OCI-LY3 (cell line): ENCODE data around the gene GJC2.

ENCODE experiments used
- H2AFZ ChIP-seq: fragments of 200-600, 300-600 bp; shearing (Covaris generic); 2 replicates; pipeline ENCODE4 v1.6.0; 2014; ENCODE audit warnings: antibody characterized with exemption, low read depth, low read length
- H3K27ac ChIP-seq: fragments of 200-600, 300-600 bp; sonication (generic); 2 replicates; pipeline ENCODE4 v1.5.1; 2014; ENCODE audit warnings: mild to moderate bottlenecking, low read length, moderate library complexity, mixed read lengths
- H3K27me3 ChIP-seq: fragments of 200-600, 300-600 bp; sonication (generic); 2 replicates; pipeline ENCODE4 v1.6.1; 2014; ENCODE audit warnings: low read depth, low read length, mixed read lengths
- H3K36me3 ChIP-seq: fragments of 200-600, 300-600 bp; sonication (generic); replicated peaks from 2 replicates; pipeline ENCODE3; 2014; ENCODE audit warnings: low read depth, low read length, mixed read lengths
- H3K4me1 ChIP-seq: fragments of 300-600, 200-600 bp; sonication (generic); 2 replicates; pipeline ENCODE4 v1.6.1; 2014; ENCODE audit warnings: low read length, mixed read lengths
- H3K4me2 ChIP-seq: fragments of 200-600, 300-600 bp; sonication (generic); 2 replicates; pipeline ENCODE4 v1.6.1; 2014; ENCODE audit warnings: low read length, mixed read lengths
- H3K4me3 ChIP-seq: fragments of 300-600, 200-600 bp; sonication (generic); 2 replicates; pipeline ENCODE4 v1.5.1; 2014; ENCODE audit warnings: antibody characterized with exemption, mild to moderate bottlenecking, low read length, moderate library complexity
- H3K79me2 ChIP-seq: fragments of 300-600, 200-600 bp; shearing (Covaris generic); 2 replicates; pipeline ENCODE4 v1.6.1; 2014; ENCODE audit warnings: mild to moderate bottlenecking, low read length, mixed read lengths
- H3K9ac ChIP-seq: fragments of 300-600, 200-600 bp; shearing (Covaris generic); 2 replicates; pipeline ENCODE4 v1.6.0; 2014; ENCODE audit warnings: mild to moderate bottlenecking, low read length, moderate library complexity
- H3K9me3 ChIP-seq: fragments of 200-600, 300-600 bp; shearing (Covaris generic); 2 replicates; pipeline ENCODE4 v1.6.1; 2014; ENCODE audit warnings: low read length, mixed read lengths; ENCODE audit not compliant: insufficient read depth
- H4K20me1 ChIP-seq: fragments of 200-600, 300-600 bp; sonication (generic); 2 replicates; pipeline ENCODE4 v1.6.1; 2016; ENCODE audit warnings: low read length, mixed read lengths; ENCODE audit not compliant: insufficient read depth
- EZH2phosphoT487 ChIP-seq: fragments of 200-600 bp; shearing (Covaris generic); IDR thresholded peaks from 2 replicates; pipeline ENCODE4 v1.6.1; 2018; ENCODE audit warnings: antibody characterized with exemption, mixed run types, low read depth
- TF ChIP-seq, protein P1 (sequence below): fragments of 200-600, 300-600 bp; sonication (generic); IDR thresholded peaks from 2 replicates; pipeline ENCODE4 v1.5.1; 2014; ENCODE audit warnings: antibody characterized with exemption, low read length, low read depth

GJC2 gene

DNA sequence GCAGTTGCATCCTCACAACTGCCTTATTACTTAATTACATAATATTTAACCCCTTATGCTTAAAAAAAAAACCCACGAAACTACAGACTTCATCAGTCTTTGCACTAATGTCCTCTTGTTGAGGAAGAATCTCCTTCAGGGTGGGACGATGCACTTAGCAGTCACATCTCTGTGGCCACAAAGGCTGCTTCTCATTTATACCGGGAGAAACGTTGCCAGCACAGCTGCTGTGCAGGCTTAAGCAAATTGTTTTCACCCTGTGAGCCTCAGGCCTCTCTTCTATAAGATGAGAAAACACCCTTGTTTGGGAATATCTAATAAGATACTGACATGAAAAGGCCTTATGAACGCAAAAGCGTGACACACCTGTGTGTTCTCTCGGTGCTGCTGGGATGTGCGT lies 55.2 kb downstream of the GJC2 start:
- H2AFZ ChIP-seq, result no peak overlapping the region
- H4K20me1 ChIP-seq, result no peaks in the 10 kb centered on the region
- H3K9me3 ChIP-seq, result peaks cover 1% of the 10 kb centered on the region
- no peak overlapping the region for H3K9ac ChIP-seq
- TF ChIP-seq, protein P1, sequence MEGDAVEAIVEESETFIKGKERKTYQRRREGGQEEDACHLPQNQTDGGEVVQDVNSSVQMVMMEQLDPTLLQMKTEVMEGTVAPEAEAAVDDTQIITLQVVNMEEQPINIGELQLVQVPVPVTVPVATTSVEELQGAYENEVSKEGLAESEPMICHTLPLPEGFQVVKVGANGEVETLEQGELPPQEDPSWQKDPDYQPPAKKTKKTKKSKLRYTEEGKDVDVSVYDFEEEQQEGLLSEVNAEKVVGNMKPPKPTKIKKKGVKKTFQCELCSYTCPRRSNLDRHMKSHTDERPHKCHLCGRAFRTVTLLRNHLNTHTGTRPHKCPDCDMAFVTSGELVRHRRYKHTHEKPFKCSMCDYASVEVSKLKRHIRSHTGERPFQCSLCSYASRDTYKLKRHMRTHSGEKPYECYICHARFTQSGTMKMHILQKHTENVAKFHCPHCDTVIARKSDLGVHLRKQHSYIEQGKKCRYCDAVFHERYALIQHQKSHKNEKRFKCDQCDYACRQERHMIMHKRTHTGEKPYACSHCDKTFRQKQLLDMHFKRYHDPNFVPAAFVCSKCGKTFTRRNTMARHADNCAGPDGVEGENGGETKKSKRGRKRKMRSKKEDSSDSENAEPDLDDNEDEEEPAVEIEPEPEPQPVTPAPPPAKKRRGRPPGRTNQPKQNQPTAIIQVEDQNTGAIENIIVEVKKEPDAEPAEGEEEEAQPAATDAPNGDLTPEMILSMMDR, result no peak
- TF ChIP-seq EZH2phosphoT487, result no peak
- no peaks in the 10 kb centered on the region for H3K79me2 ChIP-seq
- no peaks in the 10 kb centered on the region for H3K36me3 ChIP-seq
- H3K4me2 ChIP-seq, result no peak overlapping the region
- H3K27me3 ChIP-seq, result no peaks in the 10 kb centered on the region
- H3K4me1 ChIP-seq, result no peaks in the 10 kb centered on the region
- no peak overlapping the region for H3K4me3 ChIP-seq
- H3K27ac ChIP-seq, result no peak overlapping the region

DNA sequence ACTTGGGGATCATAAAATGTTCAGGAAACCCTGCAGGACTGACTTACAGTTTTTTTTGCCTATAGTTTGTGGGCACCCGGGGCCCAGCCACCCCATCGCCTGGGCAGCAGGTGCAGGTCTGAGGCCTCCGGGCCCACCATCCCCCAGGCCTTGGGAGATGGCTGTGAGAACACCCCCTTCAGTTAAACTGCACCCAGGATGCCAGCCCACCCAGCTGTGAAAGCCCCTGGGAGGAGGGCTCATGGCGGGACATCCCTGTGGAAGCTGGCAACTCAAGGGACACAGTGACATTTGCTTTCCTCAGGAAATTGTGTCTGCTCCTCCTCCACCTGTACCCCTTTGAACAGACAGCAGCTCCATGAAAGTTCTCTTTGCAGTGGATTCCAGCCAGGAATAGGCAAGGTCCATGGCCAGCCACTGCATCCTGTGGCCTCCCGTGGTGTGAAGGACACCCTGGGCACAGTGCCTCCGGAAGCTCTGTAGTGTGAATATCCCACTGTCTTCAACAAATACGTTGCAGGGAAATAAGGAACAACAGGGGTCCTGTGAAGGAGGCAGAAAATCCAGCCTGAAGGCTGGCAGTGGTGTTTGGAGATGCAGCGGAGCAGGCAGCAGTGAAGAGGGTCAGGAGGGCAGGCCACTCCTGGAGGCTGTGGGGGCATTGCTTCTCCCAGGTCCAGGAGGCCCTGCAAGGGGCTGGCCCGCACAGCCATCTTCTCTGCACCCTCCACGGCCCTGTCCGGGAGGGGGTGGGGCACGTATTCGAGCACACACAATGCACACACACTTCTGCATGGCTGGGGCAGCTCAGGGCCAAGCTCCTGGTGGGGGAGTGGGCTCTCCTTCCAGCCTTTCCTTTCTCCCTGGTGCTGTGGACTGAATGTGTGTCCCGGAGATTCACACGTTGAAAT lies 56.1 kb downstream of the GJC2 start:
- Histone ChIP-seq H3K79me2 (no peaks in the 10 kb centered on the region), H2AFZ (no peak overlapping the region), H3K27me3 (no peaks in the 10 kb centered on the region), H3K36me3 (no peaks in the 10 kb centered on the region), H3K9ac (no peak overlapping the region), H3K4me1 (no peaks in the 10 kb centered on the region), H4K20me1 (no peaks in the 10 kb centered on the region), H3K27ac (no peak overlapping the region), H3K4me3 (no peak overlapping the region), H3K4me2 (no peak overlapping the region), H3K9me3 (no peaks in the 10 kb centered on the region)
- TF ChIP-seq EZH2phosphoT487, result no peak
- TF ChIP-seq, protein P1, result no peak

DNA sequence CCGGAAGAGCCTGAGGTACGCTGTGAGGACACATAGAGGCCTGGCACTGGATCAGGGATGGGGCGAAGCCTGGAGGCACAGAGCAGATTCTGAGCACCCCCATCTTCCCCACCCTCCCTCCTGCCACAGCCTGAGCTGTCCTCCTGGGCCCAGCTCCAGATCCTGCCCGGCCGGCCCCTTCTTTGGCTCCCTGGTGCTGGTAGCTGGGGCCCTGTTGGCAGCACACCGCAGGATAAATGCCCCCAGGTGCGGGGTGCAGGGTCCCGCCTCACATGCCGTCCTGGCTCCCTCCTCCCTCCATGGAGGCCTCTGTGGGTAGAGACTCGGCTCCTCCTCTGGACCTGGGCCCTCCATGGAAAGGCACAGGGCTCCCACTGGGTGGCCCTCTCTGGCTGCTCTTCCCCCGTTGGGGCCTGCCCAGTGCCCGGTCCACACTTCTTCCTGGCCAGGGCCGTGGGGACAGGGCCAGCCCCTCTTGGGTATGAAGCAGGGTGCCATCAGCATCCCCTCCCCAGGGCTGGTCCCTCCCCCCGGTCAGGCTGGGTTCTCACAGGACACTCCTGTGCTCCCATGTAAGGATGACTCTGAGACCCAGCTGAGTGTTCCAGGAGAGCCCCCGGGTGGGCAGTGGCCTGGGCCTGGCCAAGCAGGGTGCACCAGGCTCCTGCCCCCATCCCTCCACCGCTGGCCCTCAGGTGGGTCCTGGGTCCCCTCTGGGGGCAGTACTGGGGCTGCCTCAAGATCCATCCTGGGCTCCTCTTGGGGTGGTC lies 57.0 kb downstream of the GJC2 start:
- Histone ChIP-seq H2AFZ (no peak overlapping the region), H3K4me2 (no peak overlapping the region), H3K79me2 (no peaks in the 10 kb centered on the region), H3K27ac (no peak overlapping the region), H3K4me1 (no peaks in the 10 kb centered on the region), H4K20me1 (no peaks in the 10 kb centered on the region), H3K9ac (no peak overlapping the region), H3K9me3 (no peaks in the 10 kb centered on the region), H3K4me3 (no peak overlapping the region), H3K36me3 (no peaks in the 10 kb centered on the region), H3K27me3 (no peaks in the 10 kb centered on the region)
- TF ChIP-seq, protein P1, result no peak
- TF ChIP-seq EZH2phosphoT487, result no peak

DNA sequence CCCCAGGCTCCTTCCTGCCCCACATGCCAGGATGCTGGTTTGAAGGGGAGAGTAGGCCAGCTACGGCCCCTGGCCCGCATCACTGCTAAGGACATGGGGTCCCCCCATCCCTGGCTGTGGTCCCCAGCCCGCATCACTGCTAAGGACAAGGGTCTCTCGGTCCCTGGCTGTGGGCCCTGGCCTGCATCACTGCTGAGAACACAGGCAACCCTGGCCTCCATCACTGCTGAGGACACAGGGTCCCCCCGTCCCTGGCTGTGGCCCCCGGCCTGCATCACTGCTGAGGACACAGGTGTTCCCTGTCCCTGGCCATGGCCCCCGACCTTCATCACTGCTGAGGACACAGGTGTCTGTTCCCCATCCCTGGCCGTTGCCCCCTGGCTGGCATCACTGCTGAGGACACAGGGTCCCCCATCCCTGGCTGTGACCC lies 57.7 kb downstream of the GJC2 start:
- no peak overlapping the region for H2AFZ ChIP-seq
- H4K20me1 ChIP-seq, result no peaks in the 10 kb centered on the region
- H3K27me3 ChIP-seq, result no peaks in the 10 kb centered on the region
- no peak overlapping the region for H3K4me2 ChIP-seq
- H3K27ac ChIP-seq, result no peak overlapping the region
- H3K9ac ChIP-seq, result no peak overlapping the region
- no peaks in the 10 kb centered on the region for H3K9me3 ChIP-seq
- no peak for TF ChIP-seq EZH2phosphoT487
- TF ChIP-seq, protein P1, result no peak
- no peaks in the 10 kb centered on the region for H3K36me3 ChIP-seq
- no peak overlapping the region for H3K4me3 ChIP-seq
- no peaks in the 10 kb centered on the region for H3K79me2 ChIP-seq
- H3K4me1 ChIP-seq, result no peaks in the 10 kb centered on the region
